Gastroesophageal sphincter (tissue), 4 donors: ENCODE results near the gene SLC37A4. TPM values are rescaled to one million over a fixed set of nuclear protein-coding genes. Genes with fewer than 3 reads are reported as not detected.
"Not testable (repeated sequence)": the region's sequence is repeated elsewhere in the genome, so short reads cannot be mapped to it uniquely, and the experiment has no call there.

Source experiments
- ATAC-seq: fragments of 150-250 bp; one replicate; pipeline ENCODE4 v1.9.1; 2016; ENCODE audit warnings: mild to moderate bottlenecking, moderate library complexity
- H3K27ac ChIP-seq, 4 donors: fragments of 200-600 bp; sonication (generic) in 3 of 4; 1 replicate in 3 of 4; 2 replicates in 1 of 4; pipeline ENCODE4 v1.5.1; 2016 to 2019
- H3K27me3 ChIP-seq: fragments of 200-600 bp; sonication (generic); one replicate; pipeline ENCODE4 v1.5.1; 2019
- H3K36me3 ChIP-seq, 2 donors: fragments of 200-600 bp; sonication (generic); one replicate each; pipeline ENCODE4 v1.5.1; 2019; ENCODE audit warnings: control low read depth in 1 of 2
- H3K4me1 ChIP-seq, 3 donors: fragments of 200-600 bp; sonication (generic); 1 replicate in 2 of 3; 2 replicates in 1 of 3; pipeline ENCODE4 v1.5.1; 2016 to 2019; ENCODE audit warnings: control low read depth in 2 of 3
- H3K4me3 ChIP-seq, 2 donors: fragments of 200-600 bp; sonication (generic); one replicate each; pipeline ENCODE4 v1.5.1; 2019; ENCODE audit warnings: mild to moderate bottlenecking in 1 of 2, moderate library complexity in 1 of 2
- H3K9me3 ChIP-seq, 3 donors: fragments of 200-600 bp; sonication (generic); one replicate each; pipeline ENCODE4 v1.5.1; 2017 to 2019; ENCODE audit warnings: control low read depth in 2 of 3
- CTCF ChIP-seq, 4 experiments: fragments of 200-600 bp in 2 of 4; fragments of 450-650 bp in 2 of 4; sonication (generic) in 1 of 4; IDR thresholded peaks; one replicate each; pipeline ENCODE4 v1.5.1; 2017 to 2019; ENCODE audit warnings: antibody characterized with exemption in 4 of 4, mild to moderate bottlenecking in 2 of 4, moderate library complexity in 2 of 4
- EP300 ChIP-seq: sonication (generic); formaldehyde crosslinking; IDR thresholded peaks from one replicate; pipeline ENCODE4 v1.6.1; 2017; ENCODE audit warnings: antibody characterized with exemption, mild to moderate bottlenecking
- POLR2A ChIP-seq, 2 donors: fragments of 450-650 bp; IDR thresholded peaks; one replicate each; pipeline ENCODE4 v1.6.1; 2017; ENCODE audit warnings: antibody characterized with exemption in 2 of 2, mild to moderate bottlenecking in 2 of 2, moderate library complexity in 1 of 2
- POLR2AphosphoS5 ChIP-seq: sonication (generic); formaldehyde crosslinking; IDR thresholded peaks from one replicate; pipeline ENCODE4 v1.6.1; 2017; ENCODE audit warnings: antibody characterized with exemption
- WGBS, 2 donors: methylation state at CpG; one replicate each; pipeline ENCODE4 v1.1.5; 2018; ENCODE audit warnings: low coverage in 1 of 2; 5-methylcytosine and 5-hydroxymethylcytosine counted together
- total RNA-seq, 4 donors: library from RNA; depleted of rRNA; stranded (reverse); fragments of >200 nt; gene quantifications; one replicate each; pipeline ENCODE4 v1.1.0, GENCODE V29; 2016

SLC37A4 gene
- total RNA-seq, 4 donors from 2014 or later: 10.1 to 11.6 (median 11.1) TPM

GRCh38 chr11:119034813-119035212 is 4.1 kb upstream of the SLC37A4 start:
- Histone ChIP-seq H3K9me3 (no peaks in the 10 kb centered on the region), H3K27me3 (no peaks in the 10 kb centered on the region), H3K4me3 (no peak overlapping the region), H3K36me3 (no peaks in the 10 kb centered on the region), H3K4me1 (peaks cover 0 to 11% (median 3%) of the 10 kb centered on the region in 3 donors), H3K27ac (no peak overlapping the region)
- no peak for ATAC-seq
- TF ChIP-seq POLR2AphosphoS5 (no peak), CTCF (IDR thresholded peaks at IDR 0.05) (no peak), POLR2A (IDR thresholded peaks at IDR 0.05) (no peak), EP300 (no peak)
- WGBS, 2 donors: 67 to 79% methylated on average over 2 of the region's 3 CpGs

DNA sequence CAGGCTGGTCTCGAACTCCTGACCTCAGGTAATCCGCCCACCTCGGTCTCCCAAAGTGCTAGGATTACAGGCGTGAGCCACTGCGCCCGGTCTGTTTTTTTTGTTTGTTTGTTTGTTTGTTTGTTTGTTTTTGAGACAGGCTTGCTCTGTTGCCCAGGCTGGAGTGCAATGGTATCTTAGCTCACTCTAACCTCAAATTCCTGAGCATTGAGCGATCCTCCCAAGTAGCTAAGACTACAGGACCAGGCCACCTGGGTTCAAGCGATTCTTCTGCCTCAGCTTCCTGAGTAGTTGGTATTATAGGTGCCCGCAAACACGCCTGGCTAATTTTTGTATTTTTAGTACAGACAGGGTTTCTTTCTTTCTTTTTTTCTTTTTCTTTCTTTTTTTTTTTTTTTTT is 2.7 kb upstream of the SLC37A4 start:
- H3K4me3 ChIP-seq, H3K27ac ChIP-seq, H3K9me3 ChIP-seq, H3K36me3 ChIP-seq, H3K27me3 ChIP-seq, ATAC-seq: not testable (repeated sequence)
- H3K4me1 ChIP-seq: peaks cover 0 to 19% (median 9%) of the 10 kb centered on the region in 3 donors
- WGBS, 2 donors: 60 to 76% methylated on average over 2 to 9 of the region's 10 CpGs

- Histone ChIP-seq H3K9me3 (no peaks in the 10 kb centered on the region), H3K27ac (no peak overlapping the region), H3K36me3 (peaks cover 0 to 14% of the 10 kb centered on the region in 2 donors), H3K4me1 (peaks cover 0 to 19% (median 9%) of the 10 kb centered on the region in 3 donors), H3K4me3 (no peak overlapping the region), H3K27me3 (no peaks in the 10 kb centered on the region)
- TF ChIP-seq CTCF (IDR thresholded peaks at IDR 0.05) (no peak), EP300 (no peak), POLR2A (IDR thresholded peaks at IDR 0.05) (no peak), POLR2AphosphoS5 (no peak)
- no peak for ATAC-seq
- WGBS, 2 donors: 84 to 87% methylated on average over 3 to 5 of the region's 9 CpGs
Observed at GRCh38 chr11:119031912-119032280, 1.2 kb upstream of the SLC37A4 start.

DNA sequence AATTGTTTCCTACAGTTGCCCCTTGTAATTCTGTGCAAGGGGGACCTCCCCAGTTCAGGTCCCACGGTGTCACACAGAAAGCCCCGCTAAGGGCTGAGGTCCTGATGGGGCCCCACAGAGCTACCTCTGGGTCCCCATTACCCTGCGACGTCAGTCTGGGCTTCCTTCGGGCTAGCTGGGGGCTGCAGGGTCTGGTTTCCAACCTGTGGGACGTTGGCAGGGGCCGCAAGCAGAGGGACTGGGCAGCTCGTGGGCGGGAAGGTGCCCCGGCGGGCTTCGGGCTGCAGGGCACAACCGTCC is 698 bp downstream of the SLC37A4 start:
- ATAC-seq: no peak
- H3K27me3 ChIP-seq: no peaks in the 10 kb centered on the region
- 5% methylated on average over 7 of the region's 13 CpGs; no CpG with 5 or more reads in 1 of the 2 donors for WGBS, 2 donors
- H3K36me3 ChIP-seq: peaks cover 0 to 33% of the 10 kb centered on the region in 2 donors
- H3K4me3 ChIP-seq: peak overlapping the region; percentile 74 to 90
- H3K9me3 ChIP-seq: no peaks in the 10 kb centered on the region
- H3K27ac ChIP-seq: peak overlapping the region in 3 of 4 donors; percentile 83 to 87 (median 86)
- no peak for TF ChIP-seq POLR2AphosphoS5
- TF ChIP-seq CTCF (IDR thresholded peaks at IDR 0.05): no peak
- no peak for TF ChIP-seq EP300
- TF ChIP-seq POLR2A (IDR thresholded peaks at IDR 0.05): no peak
- H3K4me1 ChIP-seq: peaks cover 0 to 23% (median 9%) of the 10 kb centered on the region in 3 donors

DNA sequence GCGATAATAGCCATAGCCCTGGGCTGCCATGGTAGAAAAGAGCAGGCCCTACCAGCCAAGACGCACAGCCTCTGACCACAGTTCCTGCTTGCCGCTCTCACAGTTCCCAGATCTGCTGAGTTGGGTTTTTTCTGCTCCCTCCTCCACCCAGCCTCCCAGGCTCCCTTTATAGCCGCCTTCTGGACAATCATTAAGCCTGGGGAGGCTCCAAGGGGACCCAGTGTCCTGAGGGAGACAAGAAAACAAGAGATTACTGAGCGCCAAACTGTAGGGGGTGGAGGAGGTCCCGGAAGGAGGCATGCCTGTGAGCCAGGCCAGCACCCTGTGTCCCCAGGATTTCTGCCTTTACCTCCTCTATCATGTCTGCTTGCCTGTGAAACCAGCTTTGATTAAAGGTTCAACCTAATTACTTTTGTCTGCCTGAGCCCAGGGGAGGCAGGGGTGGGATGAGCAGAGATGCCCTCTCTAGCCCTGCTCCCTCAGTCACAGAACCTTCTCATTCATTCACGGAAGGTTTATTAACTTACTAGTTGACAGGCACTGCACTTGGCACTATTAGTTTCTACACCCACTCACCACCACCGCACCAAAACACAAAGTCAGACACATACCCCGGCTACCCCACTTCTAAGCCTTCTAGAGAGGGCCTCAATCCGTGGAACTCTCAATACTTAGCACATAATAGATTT is 1.2 kb downstream of the SLC37A4 start:
- H3K4me1 ChIP-seq: peaks cover 0 to 28% (median 9%) of the 10 kb centered on the region in 3 donors
- H3K27ac ChIP-seq: peak overlapping the region in 3 of 4 donors; percentile 83 to 87 (median 86)

More for the DNA sequence above, 1.2 kb downstream of the SLC37A4 start:
- no peak for ATAC-seq
- no peaks in the 10 kb centered on the region for H3K27me3 ChIP-seq
- H3K4me3 ChIP-seq: peak overlapping the region in 1 of 2 donors; percentile 90
- no peak for TF ChIP-seq CTCF (IDR thresholded peaks at IDR 0.05)
- TF ChIP-seq POLR2AphosphoS5: no peak
- TF ChIP-seq EP300: no peak
- no peak for TF ChIP-seq POLR2A (IDR thresholded peaks at IDR 0.05)
- 62 to 67% methylated on average over 6 to 10 of the region's 10 CpGs for WGBS, 2 donors
- H3K36me3 ChIP-seq: peaks cover 0 to 38% of the 10 kb centered on the region in 2 donors
- no peaks in the 10 kb centered on the region for H3K9me3 ChIP-seq
